Measurements from ENCODE around the gene SPDYA.

The SPDYA gene

DNA sequence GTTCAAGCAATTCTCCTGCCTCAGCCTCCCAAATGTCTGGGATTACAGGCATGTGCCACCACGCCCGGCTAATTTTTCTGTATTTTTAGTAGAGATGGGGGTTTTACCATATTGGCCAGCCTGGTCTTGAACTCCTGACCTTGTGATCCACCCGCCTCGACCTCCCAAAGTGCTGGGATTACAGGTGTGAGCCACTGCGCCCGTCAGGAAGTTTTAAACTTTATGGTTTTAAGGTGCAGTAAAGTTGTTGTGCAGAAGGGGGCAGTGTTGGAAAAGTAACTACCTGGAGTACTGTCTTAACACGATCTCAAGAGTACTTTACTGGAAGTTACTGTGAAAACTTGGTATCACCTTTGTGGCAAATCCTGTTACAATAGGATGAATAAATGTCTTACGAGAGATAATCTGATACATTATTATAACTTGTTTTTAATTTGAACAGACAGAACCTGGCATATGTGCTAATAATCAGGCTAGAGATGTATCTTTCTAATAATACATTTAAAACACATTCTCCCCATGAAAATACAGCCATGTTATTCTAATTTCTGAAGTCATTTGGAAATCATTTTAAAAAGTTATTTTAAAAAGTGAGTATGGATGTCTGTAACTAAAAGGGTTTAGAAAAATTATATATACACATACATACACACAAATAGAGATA lies 10.8 kb downstream of the SPDYA start:
- TF ChIP-seq, protein P1, sequence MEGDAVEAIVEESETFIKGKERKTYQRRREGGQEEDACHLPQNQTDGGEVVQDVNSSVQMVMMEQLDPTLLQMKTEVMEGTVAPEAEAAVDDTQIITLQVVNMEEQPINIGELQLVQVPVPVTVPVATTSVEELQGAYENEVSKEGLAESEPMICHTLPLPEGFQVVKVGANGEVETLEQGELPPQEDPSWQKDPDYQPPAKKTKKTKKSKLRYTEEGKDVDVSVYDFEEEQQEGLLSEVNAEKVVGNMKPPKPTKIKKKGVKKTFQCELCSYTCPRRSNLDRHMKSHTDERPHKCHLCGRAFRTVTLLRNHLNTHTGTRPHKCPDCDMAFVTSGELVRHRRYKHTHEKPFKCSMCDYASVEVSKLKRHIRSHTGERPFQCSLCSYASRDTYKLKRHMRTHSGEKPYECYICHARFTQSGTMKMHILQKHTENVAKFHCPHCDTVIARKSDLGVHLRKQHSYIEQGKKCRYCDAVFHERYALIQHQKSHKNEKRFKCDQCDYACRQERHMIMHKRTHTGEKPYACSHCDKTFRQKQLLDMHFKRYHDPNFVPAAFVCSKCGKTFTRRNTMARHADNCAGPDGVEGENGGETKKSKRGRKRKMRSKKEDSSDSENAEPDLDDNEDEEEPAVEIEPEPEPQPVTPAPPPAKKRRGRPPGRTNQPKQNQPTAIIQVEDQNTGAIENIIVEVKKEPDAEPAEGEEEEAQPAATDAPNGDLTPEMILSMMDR (IDR thresholded peaks at IDR 0.05; ENCODE audit: low read depth, low read length, missing control alignments): peak; percentile 45
- peak; percentile 47 for DNase-seq (ENCODE audit: low read depth)
- H3K4me3 ChIP-seq (ENCODE audit: low read depth, low read length): no peak overlapping the region
- in situ Hi-C loops (cut with HindIII; ENCODE audit: low sequenced_read_pairs): no loop called here

DNA sequence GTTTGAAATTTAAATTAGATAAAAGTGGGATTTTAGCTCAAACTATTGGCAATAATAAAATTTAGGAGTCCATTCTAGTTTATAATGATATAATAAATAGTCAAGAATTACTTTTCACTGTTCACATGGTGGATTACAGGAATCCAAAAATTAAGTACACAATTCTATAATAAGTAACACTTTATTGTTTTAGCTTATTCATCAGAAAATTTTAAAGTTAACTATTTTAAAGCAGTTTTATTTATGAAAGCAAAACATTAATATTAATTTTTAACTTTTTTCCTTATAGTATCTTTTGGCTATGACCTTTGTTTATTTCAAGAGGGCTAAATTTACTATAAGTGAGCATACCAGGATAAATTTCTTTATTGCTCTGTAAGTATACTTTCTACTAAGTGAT lies 11.4 kb downstream of the SPDYA start:
- H3K4me3 ChIP-seq (ENCODE audit: low read depth, low read length): no peak overlapping the region
- in situ Hi-C loops (cut with HindIII; ENCODE audit: low sequenced_read_pairs): no loop called here
- TF ChIP-seq, protein P1 (IDR thresholded peaks at IDR 0.05; ENCODE audit: low read depth, low read length, missing control alignments): no peak
- no peak for DNase-seq (ENCODE audit: low read depth)

DNA sequence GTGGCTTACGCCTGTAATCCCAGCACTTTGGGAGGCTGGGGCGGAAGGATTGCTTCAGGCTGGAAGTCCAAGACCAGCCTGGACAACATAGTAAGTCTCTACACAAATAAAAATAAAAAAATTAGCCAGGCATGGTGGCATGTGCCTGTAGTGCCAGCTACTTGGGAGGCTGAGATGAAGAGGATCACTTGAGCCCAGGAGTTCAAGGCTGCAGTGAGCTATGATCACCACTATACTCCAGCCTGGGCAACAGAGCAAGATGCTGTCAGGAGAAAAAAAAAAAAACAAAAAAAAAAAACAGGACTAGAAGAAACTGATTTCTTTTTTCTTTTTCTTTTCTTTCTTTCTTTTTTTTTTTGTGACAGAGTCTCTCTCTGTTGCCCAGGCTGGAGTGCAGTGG lies 13.6 kb downstream of the SPDYA start:
- TF ChIP-seq, protein P1 (IDR thresholded peaks at IDR 0.05; ENCODE audit: low read depth, low read length, missing control alignments): no peak
- in situ Hi-C loops (cut with HindIII; ENCODE audit: low sequenced_read_pairs): no loop called here
- no peak for DNase-seq (ENCODE audit: low read depth)
- H3K4me3 ChIP-seq (ENCODE audit: low read depth, low read length): no peak overlapping the region

DNA sequence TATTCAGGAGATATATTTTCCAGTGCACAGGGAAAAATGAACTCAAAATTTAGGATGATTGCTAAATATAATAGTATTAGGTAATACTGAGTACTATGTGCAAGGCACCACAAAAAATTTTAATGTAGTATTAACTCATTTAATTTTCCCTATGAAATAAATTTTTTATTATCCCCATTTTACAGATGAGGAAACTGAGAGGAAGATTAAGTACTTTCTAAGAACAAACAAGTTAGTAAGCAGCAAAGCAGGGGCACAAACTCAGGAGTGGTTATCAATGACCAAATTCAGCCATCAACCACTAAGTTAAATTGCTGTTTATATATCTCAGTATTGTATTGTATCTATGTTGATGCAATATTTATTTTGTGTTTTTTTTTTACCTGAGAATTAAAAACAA lies 14.2 kb downstream of the SPDYA start:
- no peak for DNase-seq (ENCODE audit: low read depth)
- in situ Hi-C loops (cut with HindIII; ENCODE audit: low sequenced_read_pairs): no loop called here
- H3K4me3 ChIP-seq (ENCODE audit: low read depth, low read length): no peak overlapping the region
- TF ChIP-seq, protein P1 (IDR thresholded peaks at IDR 0.05; ENCODE audit: low read depth, low read length, missing control alignments): no peak

DNA sequence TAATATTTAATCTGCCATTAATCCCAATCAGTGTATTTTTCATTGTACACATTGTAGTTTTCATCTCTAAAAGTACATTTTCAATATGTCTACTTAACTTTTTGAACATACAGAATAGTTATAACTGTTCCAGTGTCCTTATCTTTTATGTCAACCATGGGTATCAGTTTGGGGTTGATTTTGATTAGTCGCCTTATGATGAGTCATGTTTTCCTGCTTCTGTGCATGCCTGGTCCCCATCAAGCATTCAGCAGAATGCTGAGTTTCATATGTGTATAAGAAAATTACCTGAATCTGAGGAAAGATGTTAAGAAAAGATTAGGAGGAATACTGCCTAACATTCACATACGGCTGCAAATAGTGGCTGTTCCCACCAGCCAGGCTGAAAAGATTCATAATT lies 17.7 kb downstream of the SPDYA start:
- in situ Hi-C loops (cut with HindIII; ENCODE audit: low sequenced_read_pairs): no loop called here
- no peak overlapping the region for H3K4me3 ChIP-seq (ENCODE audit: low read depth, low read length)
- no peak for DNase-seq (ENCODE audit: low read depth)
- TF ChIP-seq, protein P1 (IDR thresholded peaks at IDR 0.05; ENCODE audit: low read depth, low read length, missing control alignments): no peak

DNA sequence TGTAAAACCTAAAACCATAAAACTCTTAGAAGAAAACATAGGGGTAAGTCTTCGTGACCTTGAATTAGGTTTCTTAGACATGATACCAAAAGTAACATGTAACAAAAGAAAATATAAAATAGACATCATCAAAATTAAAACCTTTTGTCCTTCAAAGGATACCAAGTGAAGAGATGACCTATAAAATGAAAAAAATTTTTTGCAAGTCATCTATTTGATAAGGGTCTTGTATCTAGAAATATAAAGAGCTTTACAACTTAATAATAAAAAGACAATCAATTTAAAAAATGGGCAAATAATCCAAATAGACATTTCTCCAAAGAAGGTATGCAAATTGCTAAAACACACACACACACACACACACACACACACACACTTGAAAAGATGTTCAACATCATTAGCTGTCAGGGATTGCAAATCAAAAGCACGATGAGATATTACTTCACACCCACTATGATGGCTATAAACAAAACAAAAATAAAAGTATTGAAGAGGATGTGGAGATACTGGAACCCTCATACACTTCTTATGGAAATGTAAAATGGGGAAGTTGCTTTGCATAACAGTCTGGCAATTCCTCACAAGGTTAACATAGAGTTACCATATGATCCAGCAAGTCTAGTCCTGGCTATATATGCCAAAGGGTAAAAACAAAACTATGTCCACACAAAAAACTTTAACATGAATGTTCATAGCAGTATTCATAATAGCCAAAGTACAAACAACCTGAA lies 23.3 kb downstream of the SPDYA start:
- H3K4me3 ChIP-seq (ENCODE audit: low read depth, low read length): no peak overlapping the region
- no peak for DNase-seq (ENCODE audit: low read depth)
- TF ChIP-seq, protein P1 (IDR thresholded peaks at IDR 0.05; ENCODE audit: low read depth, low read length, missing control alignments): no peak
- in situ Hi-C loops (cut with HindIII; ENCODE audit: low sequenced_read_pairs): no loop called here
